Measurements from ENCODE around the gene SATB2. TPM values are rescaled to one million over a fixed set of nuclear protein-coding genes. Genes with fewer than 3 reads are reported as not detected.

The SATB2 gene
- total RNA-seq, 2 donors from 2014 or later = 133 to 178 TPM

- Histone ChIP-seq H3K36me3 (no peaks in the 10 kb centered on the region), H3K4me1 (no peaks in the 10 kb centered on the region)
- intact Hi-C loops (cut with DNase I) = no loop called here
Observed at GRCh38 chr2:199356412-199356811, 101.3 kb downstream of the SATB2 start.

GRCh38 chr2:199348871-199349270 is 108.9 kb downstream of the SATB2 start:
- TF ChIP-seq CTCF (IDR thresholded peaks at IDR 0.05) = no peak
- Histone ChIP-seq H3K4me1 (no peaks in the 10 kb centered on the region), H3K9me3 (no peaks in the 10 kb centered on the region), H3K27me3 (no peaks in the 10 kb centered on the region), H3K9ac (ENCODE audit: low read depth in 2 of 2, low read length in 2 of 2) (no peak overlapping the region), H3K27ac (no peak overlapping the region), H3K36me3 (peaks cover 6% of the 10 kb centered on the region), H3K4me3 (no peak overlapping the region)
- intact Hi-C loops (cut with DNase I) = no loop called here
- DNase-seq = no peak

More at GRCh38 chr2:199356412-199356811, 101.3 kb downstream of the SATB2 start:
- no peaks in the 10 kb centered on the region for H3K9me3 ChIP-seq
- no peak overlapping the region for H3K9ac ChIP-seq (ENCODE audit: low read depth in 2 of 2, low read length in 2 of 2)
- no peaks in the 10 kb centered on the region for H3K27me3 ChIP-seq
- H3K27ac ChIP-seq = no peak overlapping the region
- no peak for TF ChIP-seq CTCF (IDR thresholded peaks at IDR 0.05)
- no peak overlapping the region for H3K4me3 ChIP-seq
- DNase-seq = no peak

GRCh38 chr2:199344012-199344411 is 113.7 kb downstream of the SATB2 start:
- no peaks in the 10 kb centered on the region for H3K4me1 ChIP-seq
- no peak overlapping the region for H3K27ac ChIP-seq
- intact Hi-C loops (cut with DNase I) = no loop called here
- no peak for TF ChIP-seq CTCF (IDR thresholded peaks at IDR 0.05)
- H3K36me3 ChIP-seq = peaks cover 6% of the 10 kb centered on the region
- no peak for DNase-seq
- H3K4me3 ChIP-seq = no peak overlapping the region
- H3K9ac ChIP-seq (ENCODE audit: low read depth in 2 of 2, low read length in 2 of 2) = no peak overlapping the region
- no peaks in the 10 kb centered on the region for H3K9me3 ChIP-seq
- no peaks in the 10 kb centered on the region for H3K27me3 ChIP-seq

GRCh38 chr2:199342334-199342733 is 115.4 kb downstream of the SATB2 start:
- no peak overlapping the region for H3K4me3 ChIP-seq
- no peaks in the 10 kb centered on the region for H3K9me3 ChIP-seq
- H3K9ac ChIP-seq (ENCODE audit: low read depth in 2 of 2, low read length in 2 of 2) = no peak overlapping the region
- no peaks in the 10 kb centered on the region for H3K27me3 ChIP-seq
- no peaks in the 10 kb centered on the region for H3K36me3 ChIP-seq
- H3K4me1 ChIP-seq = no peaks in the 10 kb centered on the region
- intact Hi-C loops (cut with DNase I) = no loop called here
- DNase-seq = no peak
- H3K27ac ChIP-seq = no peak overlapping the region
- no peak for TF ChIP-seq CTCF (IDR thresholded peaks at IDR 0.05)

- Histone ChIP-seq H3K27me3 (no peaks in the 10 kb centered on the region), H3K36me3 (no peaks in the 10 kb centered on the region), H3K4me1 (no peaks in the 10 kb centered on the region), H3K9me3 (no peaks in the 10 kb centered on the region), H3K27ac (no peak overlapping the region), H3K4me3 (no peak overlapping the region), H3K9ac (ENCODE audit: low read depth in 2 of 2, low read length in 2 of 2) (no peak overlapping the region)
- intact Hi-C loops (cut with DNase I) = no loop called here
- no peak for DNase-seq
- TF ChIP-seq CTCF (IDR thresholded peaks at IDR 0.05) = no peak
Observed at GRCh38 chr2:199341123-199341522, 116.6 kb downstream of the SATB2 start.
